GM18867 (cell line): ENCODE data around the gene MED20.
"Not testable (repeated sequence)": the region's sequence is repeated elsewhere in the genome, so short reads cannot be mapped to it uniquely, and the experiment has no call there.

ENCODE experiments used
- ATAC-seq: cut with Tn5 transposase; IDR thresholded peaks from one replicate; pipeline ENCODE4 v1.9.1; 2021; ENCODE audit warnings: mild to moderate bottlenecking, moderate library complexity; ENCODE audit not compliant: unreplicated experiment

The MED20 gene

GRCh38 chr6:41920921-41921711 is at the start of gene MED20, which contains the start of gene BYSL:
Gene MED20, minus strand, starts transcription at chr6:41921139. Its CDS starts 121 bp downstream, at chr6:41921018.
Gene BYSL, plus strand, starts transcription at chr6:41921499. Its CDS starts 64 bp downstream, at chr6:41921563.
- peak; percentile 86 for ATAC-seq

GRCh38 chr6:41970436-41970846 is 49.5 kb upstream of the MED20 start:
- ATAC-seq: no peak

GRCh38 chr6:41967312-41968287 is 46.7 kb upstream of the MED20 start:
- no peak for ATAC-seq

GRCh38 chr6:41966961-41967311 is 46.0 kb upstream of the MED20 start:
- no peak for ATAC-seq

GRCh38 chr6:41966214-41966920 is 45.4 kb upstream of the MED20 start:
- no peak for ATAC-seq

GRCh38 chr6:41965429-41966213 is 44.7 kb upstream of the MED20 start:
- ATAC-seq: no peak

- ATAC-seq: no peak
Measured at GRCh38 chr6:41964201-41964887, 43.4 kb upstream of the MED20 start.

- ATAC-seq: no peak
Measured at GRCh38 chr6:41963371-41963770, 42.4 kb upstream of the MED20 start.

GRCh38 chr6:41960028-41960427 is 39.1 kb upstream of the MED20 start:
- ATAC-seq: no peak

- ATAC-seq: no peak
Measured at GRCh38 chr6:41958022-41958856, 37.3 kb upstream of the MED20 start.

GRCh38 chr6:41957117-41957516 is 36.2 kb upstream of the MED20 start:
- no peak for ATAC-seq

- no peak for ATAC-seq
Measured at GRCh38 chr6:41955412-41955811, 34.5 kb upstream of the MED20 start.

GRCh38 chr6:41954668-41955067 is 33.7 kb upstream of the MED20 start:
- no peak for ATAC-seq

- no peak for ATAC-seq
Measured at GRCh38 chr6:41947581-41948220, 26.8 kb upstream of the MED20 start.

GRCh38 chr6:41943456-41943855 is 22.5 kb upstream of the MED20 start:
- no peak for ATAC-seq

- ATAC-seq: not testable (repeated sequence)
Measured at GRCh38 chr6:41942882-41943281, 21.9 kb upstream of the MED20 start.

GRCh38 chr6:41942067-41942851 is 21.3 kb upstream of the MED20 start:
- ATAC-seq: no peak
